HEK293 (cell line): Measurements from ENCODE around the gene UBE3B.

Experiments used
- CTCF ChIA-PET: fragments of 350-600 bp; formaldehyde crosslinking; extraction: SDS; loops from one replicate; lab custom pipeline; 2021; ENCODE audit warnings: antibody characterized with exemption; lab: Yijun Ruan, JAX
- POLR2A ChIA-PET: fragments of 300-600 bp; formaldehyde crosslinking; extraction: SDS; loops from one replicate; lab custom pipeline; 2020; ENCODE audit warnings: antibody characterized with exemption, inconsistent platforms; lab: Yijun Ruan, JAX
- H3K27ac ChIP-seq: fragments of 200-500 bp; sonication (Bioruptor generic); 2 replicates; pipeline ENCODE4 v1.5.1; 2014; ENCODE audit warnings: low read depth, low read length, control low read depth, inconsistent platforms; ENCODE audit errors: extremely low read depth
- H3K36me3 ChIP-seq, 2 experiments: fragments of 200-500 bp in 1 of 2; sonication (Bioruptor generic) in 1 of 2; 1 replicate in 1 of 2; 2 replicates in 1 of 2; pipeline ENCODE4 v1.5.1; 2014 to 2017; ENCODE audit warnings: inconsistent platforms in 2 of 2, low read length in 2 of 2; ENCODE audit not compliant: control insufficient read depth in 2 of 2, insufficient read depth in 1 of 2
- H3K4me1 ChIP-seq: fragments of 200-500 bp; sonication (Bioruptor generic); 2 replicates; pipeline ENCODE4 v1.5.1; 2014; ENCODE audit warnings: mild to moderate bottlenecking, low read length, inconsistent platforms; ENCODE audit not compliant: control insufficient read depth, insufficient read depth
- H3K4me3 ChIP-seq: 2 replicates; pipeline ENCODE4 v1.5.1; 2011; ENCODE audit warnings: low read depth, mild to moderate bottlenecking, control low read depth, low read length, moderate library complexity
- H3K9me3 ChIP-seq: fragments of 200-500 bp; sonication (Bioruptor generic); 2 replicates; pipeline ENCODE4 v1.5.1; 2014; ENCODE audit warnings: low read depth, low read length, inconsistent platforms; ENCODE audit not compliant: control insufficient read depth, insufficient read depth
- EGR2 ChIP-seq: fragments of 450-650 bp; formaldehyde crosslinking; IDR thresholded peaks from 2 replicates; pipeline ENCODE4 v1.5.1; 2016; ENCODE audit warnings: low read depth, missing biosample characterization, missing genetic modification characterization
- GLI2 ChIP-seq: fragments of 450-650 bp; formaldehyde crosslinking; IDR thresholded peaks from 2 replicates; pipeline ENCODE4; 2017; ENCODE audit warnings: missing biosample characterization, missing genetic modification characterization, low read depth, borderline replicate concordance
- GLIS2 ChIP-seq: fragments of 450-650 bp; formaldehyde crosslinking; IDR thresholded peaks from 2 replicates; pipeline ENCODE4 v1.5.1; 2016; ENCODE audit warnings: missing biosample characterization, missing genetic modification characterization
- HOXA7 ChIP-seq: sonication (generic); formaldehyde crosslinking; IDR thresholded peaks from 2 replicates; pipeline ENCODE4 v1.8.1; 2022; ENCODE audit warnings: missing genetic modification reagents, borderline replicate concordance
- MZF1 ChIP-seq: fragments of 450-650 bp; formaldehyde crosslinking; IDR thresholded peaks from 2 replicates; pipeline ENCODE4 v1.5.1; 2017; ENCODE audit warnings: missing biosample characterization, missing genetic modification characterization, borderline replicate concordance
- OVOL3 ChIP-seq: fragments of 450-650 bp; formaldehyde crosslinking; IDR thresholded peaks from 2 replicates; pipeline ENCODE4 v1.5.1; 2016; ENCODE audit warnings: missing biosample characterization, missing genetic modification characterization
- PATZ1 ChIP-seq: fragments of 450-650 bp; formaldehyde crosslinking; IDR thresholded peaks from 2 replicates; pipeline ENCODE4 v1.5.1; 2016; ENCODE audit warnings: missing biosample characterization, missing genetic modification characterization
- ZEB2 ChIP-seq: fragments of 450-650 bp; formaldehyde crosslinking; IDR thresholded peaks from 2 replicates; pipeline ENCODE4 v1.5.1; 2016; ENCODE audit warnings: missing biosample characterization, missing genetic modification characterization
- ZNF133 ChIP-seq: fragments of 450-650 bp; formaldehyde crosslinking; IDR thresholded peaks from 2 replicates; pipeline ENCODE4 v1.5.1; 2016; ENCODE audit warnings: missing biosample characterization, missing genetic modification characterization
- ZNF174 ChIP-seq: fragments of 450-650 bp; formaldehyde crosslinking; IDR thresholded peaks from 2 replicates; pipeline ENCODE4 v1.5.0; 2017; ENCODE audit warnings: missing biosample characterization, mild to moderate bottlenecking, missing genetic modification characterization
- ZNF23 ChIP-seq: fragments of 450-650 bp; formaldehyde crosslinking; IDR thresholded peaks from 2 replicates; pipeline ENCODE4 v1.5.1; 2016; ENCODE audit warnings: missing biosample characterization, missing genetic modification characterization, borderline replicate concordance
- ZNF239 ChIP-seq: fragments of 450-650 bp; formaldehyde crosslinking; IDR thresholded peaks from 2 replicates; pipeline ENCODE4 v1.5.1; 2016; ENCODE audit warnings: missing biosample characterization, missing genetic modification characterization
- ZNF391 ChIP-seq: fragments of 450-650 bp; formaldehyde crosslinking; IDR thresholded peaks from 2 replicates; pipeline ENCODE4 v1.5.1; 2016; ENCODE audit warnings: low read depth, missing biosample characterization, missing genetic modification characterization, borderline replicate concordance
- ZNF596 ChIP-seq: fragments of 450-650 bp; IDR thresholded peaks from 2 replicates; pipeline ENCODE4 v1.5.0; 2018; ENCODE audit warnings: missing biosample characterization, mild to moderate bottlenecking, missing genetic modification characterization, moderate library complexity
- TF ChIP-seq, protein P1 (sequence below): fragments of 450-650 bp; formaldehyde crosslinking; IDR thresholded peaks from 2 replicates; pipeline ENCODE4 v1.5.1; 2016; ENCODE audit warnings: missing biosample characterization, missing genetic modification characterization
- TF ChIP-seq, protein P2 (sequence below): fragments of 450-650 bp; formaldehyde crosslinking; optimal IDR thresholded peaks from 2 replicates; pipeline ENCODE3; 2016; ENCODE audit warnings: missing biosample characterization, mild to moderate bottlenecking, missing genetic modification characterization
- TF ChIP-seq, protein P3 (sequence below): fragments of 450-650 bp; formaldehyde crosslinking; IDR thresholded peaks from 2 replicates; pipeline ENCODE4 v1.5.1; 2016; ENCODE audit warnings: missing biosample characterization, missing genetic modification characterization
- TF ChIP-seq, protein P4 (sequence below): fragments of 450-650 bp; formaldehyde crosslinking; IDR thresholded peaks from 2 replicates; pipeline ENCODE4 v1.5.1; 2016; ENCODE audit warnings: missing biosample characterization, missing genetic modification characterization
- TF ChIP-seq, protein P5 (sequence below): fragments of 450-650 bp; formaldehyde crosslinking; IDR thresholded peaks from 2 replicates; pipeline ENCODE4 v1.5.1; 2016; ENCODE audit warnings: missing biosample characterization, missing genetic modification characterization
- TF ChIP-seq, protein P6 (sequence below): IDR thresholded peaks from 2 replicates; pipeline ENCODE4 v1.6.1; 2011; ENCODE audit warnings: mild to moderate bottlenecking, low read depth, low read length, borderline replicate concordance

UBE3B gene

DNA sequence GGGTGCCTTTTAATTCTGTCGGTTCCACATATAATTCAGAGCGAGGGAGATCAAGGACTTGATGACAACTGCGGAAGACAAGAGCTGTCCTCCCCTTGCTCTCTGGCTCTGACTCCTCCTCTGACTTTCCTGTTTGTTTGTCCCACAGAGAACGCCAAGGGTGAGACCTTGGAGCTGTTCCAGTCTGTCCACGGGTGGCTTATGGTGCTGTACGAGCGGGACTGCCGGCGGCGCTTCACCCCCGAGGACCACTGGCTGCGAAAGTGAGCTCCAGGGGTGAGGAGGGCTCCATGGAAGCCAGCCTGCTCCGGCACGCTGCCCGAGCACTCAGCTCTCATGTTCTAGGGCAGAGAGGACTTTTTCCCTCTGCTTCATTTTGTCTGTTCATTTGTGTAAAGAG, 32.8 kb downstream of the UBE3B start:
- ChIA-PET CTCF (interaction anchor here (0.8 to 5.6 kb wide), 5 partner anchors 8 to 121 kb away, joined by 3 to 33 read pairs (median 3); no protein-coding TSS in a partner anchor), POLR2A (no interaction called here)
- no peaks in the 10 kb centered on the region for H3K9me3 ChIP-seq
- H3K36me3 ChIP-seq: peaks cover 12 to 88% of the 10 kb centered on the region in 2 experiments
- H3K4me1 ChIP-seq: no peaks in the 10 kb centered on the region
- no peak overlapping the region for H3K27ac ChIP-seq
- TF ChIP-seq HOXA7 (CRISPR knock-in tag): no peak
- no peak for TF ChIP-seq OVOL3 (tag by site-specific recombination)
- TF ChIP-seq ZNF133 (tag by site-specific recombination): no peak
- no peak for TF ChIP-seq ZNF174 (tag by site-specific recombination)
- TF ChIP-seq GLIS2 (tag by site-specific recombination): no peak
- TF ChIP-seq, protein P1, sequence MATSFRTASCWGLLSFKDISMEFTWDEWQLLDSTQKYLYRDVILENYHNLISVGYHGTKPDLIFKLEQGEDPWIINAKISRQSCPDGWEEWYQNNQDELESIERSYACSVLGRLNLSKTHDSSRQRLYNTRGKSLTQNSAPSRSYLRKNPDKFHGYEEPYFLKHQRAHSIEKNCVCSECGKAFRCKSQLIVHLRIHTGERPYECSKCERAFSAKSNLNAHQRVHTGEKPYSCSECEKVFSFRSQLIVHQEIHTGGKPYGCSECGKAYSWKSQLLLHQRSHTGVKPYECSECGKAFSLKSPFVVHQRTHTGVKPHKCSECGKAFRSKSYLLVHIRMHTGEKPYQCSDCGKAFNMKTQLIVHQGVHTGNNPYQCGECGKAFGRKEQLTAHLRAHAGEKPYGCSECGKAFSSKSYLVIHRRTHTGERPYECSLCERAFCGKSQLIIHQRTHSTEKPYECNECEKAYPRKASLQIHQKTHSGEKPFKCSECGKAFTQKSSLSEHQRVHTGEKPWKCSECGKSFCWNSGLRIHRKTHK: no peak
- TF ChIP-seq ZNF391 (tag by site-specific recombination): no peak
- TF ChIP-seq, protein P2, sequence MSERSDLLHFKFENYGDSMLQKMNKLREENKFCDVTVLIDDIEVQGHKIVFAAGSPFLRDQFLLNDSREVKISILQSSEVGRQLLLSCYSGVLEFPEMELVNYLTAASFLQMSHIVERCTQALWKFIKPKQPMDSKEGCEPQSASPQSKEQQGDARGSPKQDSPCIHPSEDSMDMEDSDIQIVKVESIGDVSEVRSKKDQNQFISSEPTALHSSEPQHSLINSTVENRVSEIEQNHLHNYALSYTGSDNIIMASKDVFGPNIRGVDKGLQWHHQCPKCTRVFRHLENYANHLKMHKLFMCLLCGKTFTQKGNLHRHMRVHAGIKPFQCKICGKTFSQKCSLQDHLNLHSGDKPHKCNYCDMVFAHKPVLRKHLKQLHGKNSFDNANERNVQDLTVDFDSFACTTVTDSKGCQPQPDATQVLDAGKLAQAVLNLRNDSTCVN (tag by site-specific recombination): no peak
- TF ChIP-seq, protein P3, sequence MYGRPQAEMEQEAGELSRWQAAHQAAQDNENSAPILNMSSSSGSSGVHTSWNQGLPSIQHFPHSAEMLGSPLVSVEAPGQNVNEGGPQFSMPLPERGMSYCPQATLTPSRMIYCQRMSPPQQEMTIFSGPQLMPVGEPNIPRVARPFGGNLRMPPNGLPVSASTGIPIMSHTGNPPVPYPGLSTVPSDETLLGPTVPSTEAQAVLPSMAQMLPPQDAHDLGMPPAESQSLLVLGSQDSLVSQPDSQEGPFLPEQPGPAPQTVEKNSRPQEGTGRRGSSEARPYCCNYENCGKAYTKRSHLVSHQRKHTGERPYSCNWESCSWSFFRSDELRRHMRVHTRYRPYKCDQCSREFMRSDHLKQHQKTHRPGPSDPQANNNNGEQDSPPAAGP: no peak
- TF ChIP-seq ZNF23 (tag by site-specific recombination): no peak
- no peak for TF ChIP-seq ZNF239 (tag by site-specific recombination)
- TF ChIP-seq, protein P4, sequence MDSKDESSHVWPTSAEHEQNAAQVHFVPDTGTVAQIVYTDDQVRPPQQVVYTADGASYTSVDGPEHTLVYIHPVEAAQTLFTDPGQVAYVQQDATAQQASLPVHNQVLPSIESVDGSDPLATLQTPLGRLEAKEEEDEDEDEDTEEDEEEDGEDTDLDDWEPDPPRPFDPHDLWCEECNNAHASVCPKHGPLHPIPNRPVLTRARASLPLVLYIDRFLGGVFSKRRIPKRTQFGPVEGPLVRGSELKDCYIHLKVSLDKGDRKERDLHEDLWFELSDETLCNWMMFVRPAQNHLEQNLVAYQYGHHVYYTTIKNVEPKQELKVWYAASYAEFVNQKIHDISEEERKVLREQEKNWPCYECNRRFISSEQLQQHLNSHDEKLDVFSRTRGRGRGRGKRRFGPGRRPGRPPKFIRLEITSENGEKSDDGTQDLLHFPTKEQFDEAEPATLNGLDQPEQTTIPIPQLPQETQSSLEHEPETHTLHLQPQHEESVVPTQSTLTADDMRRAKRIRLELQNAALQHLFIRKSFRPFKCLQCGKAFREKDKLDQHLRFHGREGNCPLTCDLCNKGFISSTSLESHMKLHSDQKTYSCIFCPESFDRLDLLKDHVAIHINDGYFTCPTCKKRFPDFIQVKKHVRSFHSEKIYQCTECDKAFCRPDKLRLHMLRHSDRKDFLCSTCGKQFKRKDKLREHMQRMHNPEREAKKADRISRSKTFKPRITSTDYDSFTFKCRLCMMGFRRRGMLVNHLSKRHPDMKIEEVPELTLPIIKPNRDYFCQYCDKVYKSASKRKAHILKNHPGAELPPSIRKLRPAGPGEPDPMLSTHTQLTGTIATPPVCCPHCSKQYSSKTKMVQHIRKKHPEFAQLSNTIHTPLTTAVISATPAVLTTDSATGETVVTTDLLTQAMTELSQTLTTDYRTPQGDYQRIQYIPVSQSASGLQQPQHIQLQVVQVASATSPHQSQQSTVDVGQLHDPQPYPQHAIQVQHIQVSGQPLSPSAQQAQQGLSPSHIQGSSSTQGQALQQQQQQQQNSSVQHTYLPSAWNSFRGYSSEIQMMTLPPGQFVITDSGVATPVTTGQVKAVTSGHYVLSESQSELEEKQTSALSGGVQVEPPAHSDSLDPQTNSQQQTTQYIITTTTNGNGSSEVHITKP (tag by site-specific recombination): no peak
- TF ChIP-seq GLI2 (tag by site-specific recombination): no peak
- TF ChIP-seq MZF1 (tag by site-specific recombination): no peak
- TF ChIP-seq ZEB2 (tag by site-specific recombination): no peak
- TF ChIP-seq, protein P5, sequence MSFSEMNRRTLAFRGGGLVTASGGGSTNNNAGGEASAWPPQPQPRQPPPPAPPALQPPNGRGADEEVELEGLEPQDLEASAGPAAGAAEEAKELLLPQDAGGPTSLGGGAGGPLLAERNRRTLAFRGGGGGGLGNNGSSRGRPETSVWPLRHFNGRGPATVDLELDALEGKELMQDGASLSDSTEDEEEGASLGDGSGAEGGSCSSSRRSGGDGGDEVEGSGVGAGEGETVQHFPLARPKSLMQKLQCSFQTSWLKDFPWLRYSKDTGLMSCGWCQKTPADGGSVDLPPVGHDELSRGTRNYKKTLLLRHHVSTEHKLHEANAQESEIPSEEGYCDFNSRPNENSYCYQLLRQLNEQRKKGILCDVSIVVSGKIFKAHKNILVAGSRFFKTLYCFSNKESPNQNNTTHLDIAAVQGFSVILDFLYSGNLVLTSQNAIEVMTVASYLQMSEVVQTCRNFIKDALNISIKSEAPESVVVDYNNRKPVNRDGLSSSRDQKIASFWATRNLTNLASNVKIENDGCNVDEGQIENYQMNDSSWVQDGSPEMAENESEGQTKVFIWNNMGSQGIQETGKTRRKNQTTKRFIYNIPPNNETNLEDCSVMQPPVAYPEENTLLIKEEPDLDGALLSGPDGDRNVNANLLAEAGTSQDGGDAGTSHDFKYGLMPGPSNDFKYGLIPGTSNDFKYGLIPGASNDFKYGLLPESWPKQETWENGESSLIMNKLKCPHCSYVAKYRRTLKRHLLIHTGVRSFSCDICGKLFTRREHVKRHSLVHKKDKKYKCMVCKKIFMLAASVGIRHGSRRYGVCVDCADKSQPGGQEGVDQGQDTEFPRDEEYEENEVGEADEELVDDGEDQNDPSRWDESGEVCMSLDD (tag by site-specific recombination): no peak
- no peak for TF ChIP-seq PATZ1 (tag by site-specific recombination)
- TF ChIP-seq ZNF596 (tag by site-specific recombination): no peak
- no peak for TF ChIP-seq EGR2
- TF ChIP-seq, protein P6, sequence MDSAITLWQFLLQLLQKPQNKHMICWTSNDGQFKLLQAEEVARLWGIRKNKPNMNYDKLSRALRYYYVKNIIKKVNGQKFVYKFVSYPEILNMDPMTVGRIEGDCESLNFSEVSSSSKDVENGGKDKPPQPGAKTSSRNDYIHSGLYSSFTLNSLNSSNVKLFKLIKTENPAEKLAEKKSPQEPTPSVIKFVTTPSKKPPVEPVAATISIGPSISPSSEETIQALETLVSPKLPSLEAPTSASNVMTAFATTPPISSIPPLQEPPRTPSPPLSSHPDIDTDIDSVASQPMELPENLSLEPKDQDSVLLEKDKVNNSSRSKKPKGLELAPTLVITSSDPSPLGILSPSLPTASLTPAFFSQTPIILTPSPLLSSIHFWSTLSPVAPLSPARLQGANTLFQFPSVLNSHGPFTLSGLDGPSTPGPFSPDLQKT: no peak
- no peak overlapping the region for H3K4me3 ChIP-seq
